Lung (tissue), 12 donors: ENCODE results near the gene PRR14L. TPM values are rescaled to one million over a fixed set of nuclear protein-coding genes. Genes with fewer than 3 reads are reported as not detected.

Experiments used
- ATAC-seq: fragments of 200-7000 bp; cut with Tn5 transposase; one replicate; pipeline ENCODE4 v1.9.1; 2020; ENCODE audit warnings: moderate number of reproducible peaks; ENCODE audit not compliant: insufficient read depth, low FRiP score
- DNase-seq, 3 donors: peaks; one replicate each; pipeline ENCODE4 v3.0.0-alpha.2; 2013 to 2017
- H3K27ac ChIP-seq, 2 donors: one replicate each; pipeline ENCODE4 v1.5.1; 2013; ENCODE audit warnings: mild to moderate bottlenecking in 2 of 2, moderate library complexity in 2 of 2, control low read depth in 1 of 2, inconsistent platforms in 1 of 2, low read depth in 1 of 2, low read length in 1 of 2
- H3K27me3 ChIP-seq, 3 donors: one replicate each; pipeline ENCODE4 v1.5.1; 2013; ENCODE audit warnings: low read length in 2 of 3; ENCODE audit not compliant: control insufficient read depth in 3 of 3, insufficient read depth in 3 of 3
- H3K36me3 ChIP-seq, 4 donors: one replicate each; pipeline ENCODE4 v1.5.1; 2013; ENCODE audit warnings: low read length in 4 of 4, mild to moderate bottlenecking in 1 of 4, moderate library complexity in 1 of 4; ENCODE audit not compliant: control insufficient read depth in 4 of 4, insufficient read depth in 4 of 4
- H3K4me1 ChIP-seq, 5 donors: one replicate each; pipeline ENCODE4 v1.5.1; 2013; ENCODE audit warnings: low read length in 5 of 5, mild to moderate bottlenecking in 2 of 5, moderate library complexity in 1 of 5; ENCODE audit not compliant: control insufficient read depth in 5 of 5, insufficient read depth in 5 of 5
- H3K4me3 ChIP-seq: one replicate; pipeline ENCODE4 v1.5.1; 2013; ENCODE audit warnings: mild to moderate bottlenecking, control low read depth, moderate library complexity
- H3K9ac ChIP-seq, 2 donors: one replicate each; pipeline ENCODE4 v1.5.1; 2013; ENCODE audit warnings: low read length in 2 of 2, control low read depth in 1 of 2; ENCODE audit not compliant: insufficient read depth in 1 of 2
- H3K9me3 ChIP-seq, 4 donors: one replicate each; pipeline ENCODE4 v1.5.1; 2013; ENCODE audit warnings: low read length in 3 of 4, mild to moderate bottlenecking in 1 of 4, moderate library complexity in 1 of 4; ENCODE audit not compliant: control insufficient read depth in 4 of 4, insufficient read depth in 3 of 4
- CTCF ChIP-seq: IDR thresholded peaks from 2 replicates; pipeline ENCODE4 v1.5.1; 2012; ENCODE audit warnings: mild to moderate bottlenecking; ENCODE audit errors: control extremely low read depth, extremely low read depth
- WGBS, 2 donors: extraction: QIAGEN DNeasy Blood & Tissue Kit; methylation state at CpG; one replicate each; pipeline ENCODE4 v1.1.7; 2013; 5-methylcytosine and 5-hydroxymethylcytosine counted together
- polyA plus RNA-seq, 2 donors: library from polyadenylated mRNA; stranded (reverse); fragments of 200-250 nt; gene quantifications; one replicate each; pipeline ENCODE4 v1.2.1, GENCODE V29; 2013
- total RNA-seq, 2 donors: library from RNA; depleted of rRNA in 1 of 2; stranded (reverse); fragments of >200 nt in 1 of 2; gene quantifications; one replicate each; pipeline ENCODE4 v1.2.1, GENCODE V29; 2014 to 2021
- donor health status: control.
- donor health status: control.
- donor health status: Bipolar disorder and iron deficiency.
- donor health status: healthy.
- donor health status: DM: yes; HTN: yes; CAD: no.

The PRR14L gene
- total and polyA plus RNA-seq, 4 donors: 7.4 to 44.3 (median 23.4) TPM

DNA sequence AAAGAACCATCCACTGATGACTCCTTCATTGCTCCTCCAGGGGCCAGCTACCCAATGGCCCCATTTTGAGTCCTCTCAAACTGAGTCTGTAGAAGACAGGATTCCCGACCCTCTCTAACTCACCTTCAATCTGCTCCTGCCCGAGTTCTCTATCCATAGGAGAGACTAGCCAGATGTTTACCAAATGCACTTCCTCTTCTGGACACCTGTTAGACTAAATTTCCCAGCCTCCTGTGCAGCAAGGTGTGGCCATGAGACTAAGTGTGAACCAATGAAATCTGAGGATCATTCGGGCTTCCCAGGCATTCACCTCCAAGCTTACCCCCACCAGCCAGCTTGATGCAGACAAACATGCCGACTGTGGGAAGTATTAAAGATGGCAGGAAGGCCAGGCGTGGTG is 95.5 kb downstream of the PRR14L start:
- Histone ChIP-seq H3K4me3 (no peak overlapping the region), H3K9me3 (no peaks in the 10 kb centered on the region), H3K36me3 (peaks cover 0 to 4% (median 1%) of the 10 kb centered on the region in 4 donors), H3K9ac (no peak overlapping the region), H3K27me3 (no peaks in the 10 kb centered on the region), H3K27ac (no peak overlapping the region), H3K4me1 (peaks cover 0 to 6% (median 0%) of the 10 kb centered on the region in 5 donors)
- WGBS, 2 donors: 93 to 95% methylated on average over 5 of the region's 5 CpGs
- no peak for DNase-seq
- ATAC-seq: no peak
- TF ChIP-seq CTCF: no peak

GRCh38 chr22:31653944-31654343 is 96.0 kb downstream of the PRR14L start:
- ATAC-seq (no peak), DNase-seq (no peak)
- 91 to 92% methylated on average over 2 of the region's 2 CpGs for WGBS, 2 donors
- H3K27ac ChIP-seq: no peak overlapping the region
- no peak overlapping the region for H3K4me3 ChIP-seq
- H3K36me3 ChIP-seq: peaks cover 0 to 4% (median 1%) of the 10 kb centered on the region in 4 donors
- no peak for TF ChIP-seq CTCF
- peaks cover 0 to 6% (median 0%) of the 10 kb centered on the region in 5 donors for H3K4me1 ChIP-seq
- H3K27me3 ChIP-seq: no peaks in the 10 kb centered on the region
- H3K9me3 ChIP-seq: no peaks in the 10 kb centered on the region
- no peak overlapping the region for H3K9ac ChIP-seq

- TF ChIP-seq CTCF: no peak
- DNase-seq (no peak), ATAC-seq (no peak)
- no peak overlapping the region for H3K27ac ChIP-seq
- no peak overlapping the region for H3K4me3 ChIP-seq
- H3K9me3 ChIP-seq: no peaks in the 10 kb centered on the region
- no peak overlapping the region for H3K9ac ChIP-seq
- no peaks in the 10 kb centered on the region for H3K27me3 ChIP-seq
- peaks cover 0 to 6% (median 0%) of the 10 kb centered on the region in 5 donors for H3K4me1 ChIP-seq
- peaks cover 0 to 4% (median 2%) of the 10 kb centered on the region in 4 donors for H3K36me3 ChIP-seq
- 77 to 80% methylated on average over 9 of the region's 9 CpGs for WGBS, 2 donors
These were observed 96.8 kb downstream of the PRR14L start for GRCh38 chr22:31652911-31653684.
